Left ventricle myocardium inferior (tissue), 1 donor: ENCODE results near the gene CCDC134. TPM values are rescaled to one million over a fixed set of nuclear protein-coding genes. Genes with fewer than 3 reads are reported as not detected.
"Not testable (repeated sequence)": the region's sequence is repeated elsewhere in the genome, so short reads cannot be mapped to it uniquely, and the experiment has no call there.

Experiments used
- DNase-seq: peaks from one replicate; pipeline ENCODE4 v3.0.0-alpha.2; 2020
- H3K27ac ChIP-seq: fragments of 200-600 bp; replicated peaks from 2 replicates; pipeline ENCODE4 v1.8.0; 2021
- H3K27me3 ChIP-seq: fragments of 200-600 bp; 2 replicates; pipeline ENCODE4 v1.8.0; 2021; ENCODE audit warnings: low read depth
- H3K36me3 ChIP-seq: fragments of 200-600 bp; 2 replicates; pipeline ENCODE4 v1.8.0; 2021
- H3K4me1 ChIP-seq: fragments of 200-600 bp; 2 replicates; pipeline ENCODE4 v1.8.0; 2021
- H3K4me3 ChIP-seq: fragments of 200-600 bp; 2 replicates; pipeline ENCODE4 v1.8.0; 2021; ENCODE audit warnings: mild to moderate bottlenecking, moderate library complexity
- H3K9me3 ChIP-seq: fragments of 200-600 bp; replicated peaks from 2 replicates; pipeline ENCODE4 v1.8.0; 2021
- CTCF ChIP-seq: fragments of 200-600 bp; IDR thresholded peaks from 2 replicates; pipeline ENCODE4 v1.8.0; 2021; ENCODE audit warnings: antibody characterized with exemption, mild to moderate bottlenecking, borderline replicate concordance
- intact Hi-C: fragments of 100-400 bp; cut with micrococcal nuclease; formaldehyde crosslinking; loops from one replicate; pipeline ENCODE4 v1.11.0; 2022
- total RNA-seq: library from RNA; stranded (reverse); fragmentation: NEBNext Ultra II Directional; extraction: Animal tissue kit (Norgen Biotek cat#: 25700); gene quantifications from one replicate; pipeline ENCODE4 v1.2.1, GENCODE V29; 2021
- donor health status: DM: no; HTN: yes; CAD: no; lungs with severe emphysema.

Gene CCDC134
- total RNA-seq, 1 donor from 2014 or later, result 3.9 TPM

GRCh38 chr22:41868556-41868955, 68.1 kb downstream of the CCDC134 start:
- intact Hi-C loops, result no loop called here
- peaks cover 69% of the 10 kb centered on the region for H3K36me3 ChIP-seq

GRCh38 chr22:41870081-41870480, 69.6 kb downstream of the CCDC134 start:
- peaks cover 84% of the 10 kb centered on the region for H3K36me3 ChIP-seq
- H3K4me3 ChIP-seq, H3K9me3 ChIP-seq, DNase-seq, intact Hi-C loops, H3K27me3 ChIP-seq: not testable (repeated sequence)
- peaks cover 33% of the 10 kb centered on the region for H3K4me1 ChIP-seq
- H3K27ac ChIP-seq, result peak overlapping the region; percentile 4

More at GRCh38 chr22:41868556-41868955, 68.1 kb downstream of the CCDC134 start:
- Histone ChIP-seq H3K27ac (no peak overlapping the region), H3K4me3 (no peak overlapping the region), H3K4me1 (peaks cover 28% of the 10 kb centered on the region), H3K9me3 (no peaks in the 10 kb centered on the region), H3K27me3 (no peaks in the 10 kb centered on the region)
- no peak for DNase-seq
- no peak for TF ChIP-seq CTCF

- H3K27me3 ChIP-seq, result no peaks in the 10 kb centered on the region
- TF ChIP-seq CTCF, result no peak
- H3K36me3 ChIP-seq, result peaks cover 91% of the 10 kb centered on the region
- no peak overlapping the region for H3K4me3 ChIP-seq
- intact Hi-C loops, result no loop called here
- no peaks in the 10 kb centered on the region for H3K9me3 ChIP-seq
- no peak for DNase-seq
- no peak overlapping the region for H3K27ac ChIP-seq
- H3K4me1 ChIP-seq, result peaks cover 27% of the 10 kb centered on the region
These were observed 70.3 kb downstream of the CCDC134 start for GRCh38 chr22:41870786-41871185.

GRCh38 chr22:41873391-41873790, 72.9 kb downstream of the CCDC134 start:
- H3K4me1 ChIP-seq, result peaks cover 25% of the 10 kb centered on the region
- no peak for TF ChIP-seq CTCF
- DNase-seq, result no peak
- H3K36me3 ChIP-seq, result peaks cover 97% of the 10 kb centered on the region
- no peaks in the 10 kb centered on the region for H3K27me3 ChIP-seq
- H3K27ac ChIP-seq, result peak overlapping the region; percentile 76
- no peak overlapping the region for H3K4me3 ChIP-seq
- intact Hi-C loops, result no loop called here
- H3K9me3 ChIP-seq, result no peaks in the 10 kb centered on the region

- no peak overlapping the region for H3K4me3 ChIP-seq
- peaks cover 22% of the 10 kb centered on the region for H3K4me1 ChIP-seq
- TF ChIP-seq CTCF, result no peak
- peak overlapping the region; percentile 76 for H3K27ac ChIP-seq
- H3K27me3 ChIP-seq, result no peaks in the 10 kb centered on the region
- H3K9me3 ChIP-seq, result no peaks in the 10 kb centered on the region
- H3K36me3 ChIP-seq, result peaks cover 97% of the 10 kb centered on the region
- intact Hi-C loops, result no loop called here
- no peak for DNase-seq
These were observed 73.6 kb downstream of the CCDC134 start for GRCh38 chr22:41874090-41874489.

- Histone ChIP-seq H3K4me3 (no peak overlapping the region), H3K27ac (no peak overlapping the region), H3K36me3 (peaks cover 97% of the 10 kb centered on the region), H3K4me1 (peaks cover 21% of the 10 kb centered on the region), H3K27me3 (no peaks in the 10 kb centered on the region), H3K9me3 (no peaks in the 10 kb centered on the region)
- DNase-seq, result no peak
- no peak for TF ChIP-seq CTCF
- intact Hi-C loops, result loop anchor here (5.0 kb wide), 1 partner anchor 33 kb away; no protein-coding TSS in a partner anchor
These were observed 75.2 kb downstream of the CCDC134 start for GRCh38 chr22:41875531-41876270.
